Measurements from ENCODE around the gene TAGLN3.

The TAGLN3 gene

DNA sequence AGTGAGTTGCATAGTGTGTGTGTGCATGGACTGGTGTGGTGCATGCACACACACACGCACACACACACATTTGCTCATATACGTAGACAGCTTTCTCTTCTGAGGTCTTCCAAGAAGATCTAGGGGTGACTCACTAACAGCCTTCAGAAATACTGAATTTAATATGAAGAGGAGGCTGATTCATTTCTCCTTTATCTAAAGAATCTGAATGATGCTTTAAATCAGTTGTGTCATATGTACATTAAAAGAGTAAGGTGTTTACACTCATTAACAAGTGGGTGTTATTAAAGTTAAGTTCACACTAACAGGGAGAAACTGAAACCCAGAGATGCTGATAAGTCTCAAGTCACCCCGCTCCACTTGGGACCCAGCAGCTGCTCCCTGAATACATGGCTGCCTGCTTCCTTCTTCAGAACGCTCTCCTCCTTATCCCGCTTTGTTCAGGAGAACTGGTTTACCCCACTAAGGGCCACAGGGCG is 57.8 kb downstream of the TAGLN3 start:
- DNase-seq: peak; percentile 64

- no peak for DNase-seq
Observed at GRCh38 chr3:112059497-112059896, 60.8 kb downstream of the TAGLN3 start.

DNA sequence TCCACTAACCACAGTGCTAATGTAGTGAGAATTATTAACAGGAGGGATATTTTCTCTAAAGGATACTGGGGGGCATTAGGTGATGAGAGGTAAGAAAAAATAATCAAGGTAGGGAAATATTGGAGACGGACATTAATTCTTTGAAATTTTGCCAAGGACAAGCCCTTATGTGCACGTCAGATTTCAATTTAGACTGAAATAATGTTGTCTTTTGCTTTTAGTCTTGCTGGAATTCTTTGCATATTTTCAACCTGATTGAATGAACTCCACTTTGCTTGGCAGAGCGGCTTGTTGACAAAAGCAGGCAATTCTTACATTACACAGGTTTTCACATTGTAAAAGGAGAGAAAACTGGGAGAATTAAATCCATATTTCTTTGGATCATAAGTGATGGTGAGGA is 62.4 kb downstream of the TAGLN3 start:
- no peak for DNase-seq

Data from activated effector memory CD4-positive, alpha-beta T cell treated with anti-CD3 and anti-CD28 coated beads, Interleukin-2, amount 50 U/mL, for 16 hours (primary cell).